A549 (cell line): ENCODE measurements around the gene SREBF1. TPM values are rescaled to one million over a fixed set of nuclear protein-coding genes. Genes with fewer than 3 reads are reported as not detected.

ENCODE experiments used
- ATAC-seq, 2 experiments: fragments of 200-7000 bp in 1 of 2; fragments of >200 bp in 1 of 2; cut with Nextera tagmentation in 1 of 2; cut with Tn5 transposase in 1 of 2; 3 replicates each; pipeline versions ENCODE4 v1.8.0 to v1.9.1; 2018 to 2020; ENCODE audit warnings: mild to moderate bottlenecking in 1 of 2, moderate library complexity in 1 of 2
- CTCF ChIA-PET: fragments of 300-600 bp; sonication (Branson Sonifier 250); formaldehyde crosslinking; extraction: SDS; loops from one replicate; lab custom pipeline; 2021; ENCODE audit warnings: antibody characterized with exemption, inconsistent platforms; lab: Yijun Ruan, JAX
- POLR2A ChIA-PET: fragments of 350-600 bp; formaldehyde crosslinking; extraction: SDS; loops from one replicate; lab custom pipeline; 2021; ENCODE audit warnings: antibody characterized with exemption, inconsistent platforms; lab: Yijun Ruan, JAX
- DNase-seq, 2 experiments: peaks; one replicate each; pipeline versions ENCODE4 v3.0.0 to v3.0.0-alpha.2; 2011 to 2016; ENCODE audit warnings: low read depth in 1 of 2, low spot score in 1 of 2
- FAIRE-seq: peaks from 2 replicates; lab custom pipeline; 2011; peaks lifted over from hg19 to GRCh38; lab: Jason Lieb, UNC
- H3K27ac ChIP-seq, 2 experiments: fragments of >200 bp; sonication (Bioruptor Twin); formaldehyde crosslinking; 3 replicates each; pipeline ENCODE4 v1.5.1; 2016 to 2017
- H3K4me1 ChIP-seq: fragments of >200 bp; sonication (Bioruptor Twin); formaldehyde crosslinking; 3 replicates; pipeline ENCODE4 v1.6.1; 2016
- H3K4me2 ChIP-seq: fragments of >200 bp; sonication (Bioruptor Twin); formaldehyde crosslinking; 3 replicates; pipeline ENCODE4 v1.6.1; 2016
- H3K4me3 ChIP-seq: fragments of >200 bp; sonication (Bioruptor Twin); formaldehyde crosslinking; 3 replicates; pipeline ENCODE4 v1.5.1; 2016
- H3K9me3 ChIP-seq: fragments of >200 bp; sonication (Bioruptor Twin); formaldehyde crosslinking; 3 replicates; pipeline ENCODE4 v1.6.1; 2016
- CEBPB ChIP-seq, 2 experiments: fragments of >200 bp in 1 of 2; sonication (Bioruptor Twin) in 1 of 2; formaldehyde crosslinking in 1 of 2; IDR thresholded peaks; 2 replicates each; pipeline ENCODE4 v1.6.1; 2012 to 2016
- CHD2 ChIP-seq: fragments of 150-350 bp; IDR thresholded peaks from 2 replicates; pipeline ENCODE4 v1.6.1; 2014; ENCODE audit warnings: low read length; ENCODE audit not compliant: partially characterized antibody
- CHD4 ChIP-seq: fragments of 200-600 bp; sonication (generic); IDR thresholded peaks from 2 replicates; pipeline ENCODE4 v1.6.1; 2016; ENCODE audit warnings: antibody characterized with exemption, mild to moderate bottlenecking, borderline replicate concordance
- EHF ChIP-seq: fragments of 250-450 bp; sonication (Bioruptor Pico); IDR thresholded peaks from 2 replicates; pipeline ENCODE4 v1.5.0; 2020; ENCODE audit warnings: mild to moderate bottlenecking
- ESRRA ChIP-seq: fragments of 150-350 bp; IDR thresholded peaks from 2 replicates; pipeline ENCODE4 v1.6.1; 2014; ENCODE audit warnings: mild to moderate bottlenecking, low read length, borderline replicate concordance
- FOSB ChIP-seq: fragments of 250-450 bp; sonication (Bioruptor Pico); IDR thresholded peaks from 2 replicates; pipeline ENCODE4 v1.5.0; 2020; ENCODE audit warnings: mild to moderate bottlenecking, moderate library complexity
- FOSL2 ChIP-seq, 2 experiments: fragments of 450-650 bp in 1 of 2; fragments of >200 bp in 1 of 2; sonication (Bioruptor Twin) in 1 of 2; formaldehyde crosslinking; IDR thresholded peaks; 2 replicates each; pipeline versions ENCODE4 v1.5.0 to v1.6.1; 2016 to 2020; ENCODE audit warnings: mild to moderate bottlenecking in 1 of 2, moderate library complexity in 1 of 2
- GATA3 ChIP-seq: IDR thresholded peaks from 2 replicates; pipeline ENCODE4 v1.6.1; 2012; ENCODE audit warnings: borderline replicate concordance
- JUN ChIP-seq, 2 experiments: fragments of >200 bp; sonication (Bioruptor Twin); formaldehyde crosslinking; IDR thresholded peaks; 2 replicates in 1 of 2; 3 replicates in 1 of 2; pipeline ENCODE4 v1.6.1; 2016 to 2017
- MAFK ChIP-seq: fragments of 450-650 bp; IDR thresholded peaks from 2 replicates; pipeline ENCODE4 v1.6.1; 2014; ENCODE audit not compliant: partially characterized antibody
- NFE2L2 ChIP-seq: fragments of 150-350 bp; conservative IDR thresholded peaks from 2 replicates; pipeline ENCODE4 v1.6.1; 2014; ENCODE audit warnings: low read length
- NPAS2 ChIP-seq: fragments of 250-450 bp; sonication (Bioruptor Pico); IDR thresholded peaks from 2 replicates; pipeline ENCODE4 v1.8.0; 2022; ENCODE audit warnings: mild to moderate bottlenecking, moderate library complexity, borderline replicate concordance
- POLR2A ChIP-seq: IDR thresholded peaks from 2 replicates; pipeline ENCODE4 v1.6.1; 2012; ENCODE audit warnings: mild to moderate bottlenecking, low read length
- RARB ChIP-seq: fragments of 250-450 bp; sonication (Bioruptor Pico); IDR thresholded peaks from 2 replicates; pipeline ENCODE4 v1.8.0; 2021; ENCODE audit warnings: mild to moderate bottlenecking, moderate library complexity
- RFX5 ChIP-seq: fragments of 450-650 bp; IDR thresholded peaks from 2 replicates; pipeline ENCODE4 v1.7.1; 2014; ENCODE audit warnings: antibody characterized with exemption, mild to moderate bottlenecking, moderate library complexity
- RNF2 ChIP-seq: fragments of 200-600 bp; sonication (generic); IDR thresholded peaks from 2 replicates; pipeline ENCODE4 v1.6.1; 2016; ENCODE audit warnings: low read depth, mild to moderate bottlenecking, antibody characterized with exemption, moderate library complexity, borderline replicate concordance
- SMC3 ChIP-seq: fragments of >200 bp; sonication (Bioruptor Twin); formaldehyde crosslinking; IDR thresholded peaks from 3 replicates; pipeline ENCODE4 v1.6.1; 2018; ENCODE audit warnings: inconsistent platforms
- ZNF302 ChIP-seq: fragments of 250-450 bp; sonication (Bioruptor Pico); IDR thresholded peaks from 2 replicates; pipeline ENCODE4 v1.9.0; 2021; ENCODE audit warnings: inconsistent platforms, mild to moderate bottlenecking, moderate library complexity
- WGBS: methylation state at CpG from one replicate; pipeline ENCODE4 v1.1.6; 2017; ENCODE audit errors: missing lambda C conversion rate; 5-methylcytosine and 5-hydroxymethylcytosine counted together
- polyA plus RNA-seq, 4 experiments: library from polyadenylated mRNA; depleted of rRNA in 3 of 4; stranded (reverse); fragments of >200 nt; fragmentation: RNase III in 1 of 4; extraction: RNeasy Plus Mini Kit Qiagen cat#74134 plus additional on column Dnase treatment in 1 of 4; gene quantifications; 2 replicates in 3 of 4; 3 replicates in 1 of 4; pipeline ENCODE4 v1.2.3, GENCODE V29; 2011 to 2017
- TF ChIP-seq, protein P1 (sequence below): fragments of 250-450 bp; sonication (Bioruptor Pico); IDR thresholded peaks from 2 replicates; pipeline ENCODE4 v1.5.0; 2020; ENCODE audit warnings: low read depth, mild to moderate bottlenecking, moderate library complexity
- TF ChIP-seq, protein P2 (sequence below): fragments of 150-350 bp; IDR thresholded peaks from 2 replicates; pipeline ENCODE4 v1.6.1; 2014; ENCODE audit warnings: low read depth, mild to moderate bottlenecking, low read length
- TF ChIP-seq, protein P3 (sequence below): fragments of 250-450 bp; sonication (Bioruptor Pico); IDR thresholded peaks from 2 replicates; pipeline ENCODE4 v1.5.0; 2021; ENCODE audit warnings: mild to moderate bottlenecking, moderate library complexity, borderline replicate concordance
- TF ChIP-seq, protein P4 (sequence below): fragments of >200 bp; sonication (Bioruptor Twin); formaldehyde crosslinking; IDR thresholded peaks from 3 replicates; pipeline ENCODE4 v1.6.1; 2016

Gene SREBF1
- polyA plus RNA-seq, 2 of the 4 experiments (the other 2 are of a cell fraction) = 47.4 to 159 TPM

DNA sequence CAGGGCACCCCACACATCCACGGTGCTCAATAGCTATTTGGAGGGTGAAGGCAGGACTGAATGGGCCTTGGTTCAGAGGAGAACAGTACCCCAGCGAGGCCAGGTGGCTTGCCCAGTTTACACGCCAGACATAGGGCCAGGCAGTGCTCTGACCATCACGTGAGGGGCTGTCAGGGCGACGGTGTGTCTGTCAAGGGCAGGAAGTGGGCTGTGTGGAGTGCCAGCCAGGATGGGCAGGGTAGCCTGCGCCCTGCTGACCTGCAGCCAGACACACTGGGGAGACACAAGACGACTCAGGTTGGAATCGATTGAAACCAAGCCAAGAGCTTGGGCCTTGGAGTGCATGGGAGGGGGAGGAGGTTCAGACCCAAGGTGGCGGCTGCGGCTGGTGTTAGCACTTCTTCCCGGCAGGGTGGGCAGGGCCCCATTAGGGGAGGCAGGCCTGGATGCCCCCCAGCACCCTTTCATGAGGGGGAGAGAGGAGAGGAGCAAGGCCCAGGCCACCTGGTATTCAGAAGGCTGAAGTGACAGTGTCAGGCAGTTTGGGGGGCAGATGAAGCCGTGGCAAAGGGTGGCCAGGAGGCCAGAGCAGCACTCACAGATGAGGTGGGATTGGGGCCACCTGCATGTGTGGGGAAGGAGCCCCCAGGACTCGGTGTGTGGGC is 68.2 kb downstream of the SREBF1 start:
- DNase-seq (no peak), ATAC-seq (no peak), FAIRE-seq (no peak)
- 82% methylated on average over 14 of the region's 14 CpGs for WGBS
- Histone ChIP-seq H3K4me3 (no peak overlapping the region), H3K4me1 (peaks cover 39% of the 10 kb centered on the region), H3K9me3 (no peaks in the 10 kb centered on the region), H3K4me2 (no peak overlapping the region), H3K27ac (peak overlapping the region in 1 of 2 experiments; percentile 14; a peak in 2 of 6 replicates)
- ChIA-PET CTCF (interaction anchor here (1.4 to 10.0 kb wide), 3 partner anchors 13 to 89 kb away, joined by 3 to 55 read pairs (median 5); partner anchors contain the start of gene RAI1), POLR2A (no interaction called here)
- TF ChIP-seq RNF2 (no peak), POLR2A (no peak), ZNF302 (no peak), NPAS2 (CRISPR knock-in tag) (no peak), FOSB (no peak), GATA3 (no peak), NFE2L2 (no peak), FOSL2 (IDR thresholded peaks at IDR 0.05) (no peak), FOSL2 (CRISPR knock-in tag; IDR thresholded peaks at IDR 0.05) (no peak), CHD2 (no peak), MAFK (no peak), RARB (CRISPR knock-in tag) (no peak), EHF (CRISPR knock-in tag) (no peak), CEBPB (IDR thresholded peaks at IDR 0.05) (no peak)
- TF ChIP-seq, protein P1, sequence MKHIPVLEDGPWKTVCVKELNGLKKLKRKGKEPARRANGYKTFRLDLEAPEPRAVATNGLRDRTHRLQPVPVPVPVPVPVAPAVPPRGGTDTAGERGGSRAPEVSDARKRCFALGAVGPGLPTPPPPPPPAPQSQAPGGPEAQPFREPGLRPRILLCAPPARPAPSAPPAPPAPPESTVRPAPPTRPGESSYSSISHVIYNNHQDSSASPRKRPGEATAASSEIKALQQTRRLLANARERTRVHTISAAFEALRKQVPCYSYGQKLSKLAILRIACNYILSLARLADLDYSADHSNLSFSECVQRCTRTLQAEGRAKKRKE = no peak
- TF ChIP-seq, protein P2, sequence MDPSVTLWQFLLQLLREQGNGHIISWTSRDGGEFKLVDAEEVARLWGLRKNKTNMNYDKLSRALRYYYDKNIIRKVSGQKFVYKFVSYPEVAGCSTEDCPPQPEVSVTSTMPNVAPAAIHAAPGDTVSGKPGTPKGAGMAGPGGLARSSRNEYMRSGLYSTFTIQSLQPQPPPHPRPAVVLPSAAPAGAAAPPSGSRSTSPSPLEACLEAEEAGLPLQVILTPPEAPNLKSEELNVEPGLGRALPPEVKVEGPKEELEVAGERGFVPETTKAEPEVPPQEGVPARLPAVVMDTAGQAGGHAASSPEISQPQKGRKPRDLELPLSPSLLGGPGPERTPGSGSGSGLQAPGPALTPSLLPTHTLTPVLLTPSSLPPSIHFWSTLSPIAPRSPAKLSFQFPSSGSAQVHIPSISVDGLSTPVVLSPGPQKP = no peak
- TF ChIP-seq, protein P3, sequence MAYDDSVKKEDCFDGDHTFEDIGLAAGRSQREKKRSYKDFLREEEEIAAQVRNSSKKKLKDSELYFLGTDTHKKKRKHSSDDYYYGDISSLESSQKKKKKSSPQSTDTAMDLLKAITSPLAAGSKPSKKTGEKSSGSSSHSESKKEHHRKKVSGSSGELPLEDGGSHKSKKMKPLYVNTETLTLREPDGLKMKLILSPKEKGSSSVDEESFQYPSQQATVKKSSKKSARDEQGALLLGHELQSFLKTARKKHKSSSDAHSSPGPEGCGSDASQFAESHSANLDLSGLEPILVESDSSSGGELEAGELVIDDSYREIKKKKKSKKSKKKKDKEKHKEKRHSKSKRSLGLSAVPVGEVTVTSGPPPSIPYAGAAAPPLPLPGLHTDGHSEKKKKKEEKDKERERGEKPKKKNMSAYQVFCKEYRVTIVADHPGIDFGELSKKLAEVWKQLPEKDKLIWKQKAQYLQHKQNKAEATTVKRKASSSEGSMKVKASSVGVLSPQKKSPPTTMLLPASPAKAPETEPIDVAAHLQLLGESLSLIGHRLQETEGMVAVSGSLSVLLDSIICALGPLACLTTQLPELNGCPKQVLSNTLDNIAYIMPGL (CRISPR knock-in tag) = no peak
- TF ChIP-seq, protein P4, sequence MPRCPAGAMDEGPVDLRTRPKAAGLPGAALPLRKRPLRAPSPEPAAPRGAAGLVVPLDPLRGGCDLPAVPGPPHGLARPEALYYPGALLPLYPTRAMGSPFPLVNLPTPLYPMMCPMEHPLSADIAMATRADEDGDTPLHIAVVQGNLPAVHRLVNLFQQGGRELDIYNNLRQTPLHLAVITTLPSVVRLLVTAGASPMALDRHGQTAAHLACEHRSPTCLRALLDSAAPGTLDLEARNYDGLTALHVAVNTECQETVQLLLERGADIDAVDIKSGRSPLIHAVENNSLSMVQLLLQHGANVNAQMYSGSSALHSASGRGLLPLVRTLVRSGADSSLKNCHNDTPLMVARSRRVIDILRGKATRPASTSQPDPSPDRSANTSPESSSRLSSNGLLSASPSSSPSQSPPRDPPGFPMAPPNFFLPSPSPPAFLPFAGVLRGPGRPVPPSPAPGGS = no peak

DNA sequence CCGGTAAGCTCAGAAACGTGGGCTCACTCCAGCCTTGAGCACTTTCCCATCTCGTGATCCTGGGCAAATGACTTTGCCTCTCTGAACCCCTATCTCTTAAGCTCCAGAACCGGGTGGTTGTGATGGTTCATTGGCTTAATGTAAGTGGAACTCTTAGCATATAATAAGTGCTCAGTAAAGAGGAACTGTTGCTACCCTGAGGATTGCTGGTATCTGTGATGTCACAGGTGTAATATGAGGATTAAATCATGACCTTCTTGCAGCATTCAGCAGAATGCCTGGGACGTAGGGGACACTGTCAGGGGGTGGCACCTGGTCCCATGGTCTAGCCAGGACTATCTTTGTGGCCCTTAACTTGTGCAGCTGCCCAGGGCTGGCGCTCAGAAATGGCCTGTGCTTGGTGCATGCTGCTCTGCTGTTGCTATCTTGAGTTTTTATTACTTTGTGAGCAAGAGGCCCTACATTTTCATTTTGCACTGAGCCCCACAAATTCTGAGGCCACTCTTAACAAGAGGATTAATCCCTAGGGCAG is 68.8 kb downstream of the SREBF1 start:
- no peak for TF ChIP-seq GATA3
- no peak for TF ChIP-seq RARB (CRISPR knock-in tag)
- no peak for TF ChIP-seq POLR2A
- no peak for TF ChIP-seq FOSL2 (IDR thresholded peaks at IDR 0.05)
- no peak for TF ChIP-seq FOSL2 (CRISPR knock-in tag; IDR thresholded peaks at IDR 0.05)
- no peak for TF ChIP-seq ESRRA
- TF ChIP-seq RFX5 = no peak
- no peak for TF ChIP-seq JUN (IDR thresholded peaks at IDR 0.05)
- TF ChIP-seq EHF (CRISPR knock-in tag) = no peak
- TF ChIP-seq SMC3 = no peak
- TF ChIP-seq CHD4 = no peak
- no peak for TF ChIP-seq CHD2
- peak; percentile 73 for FAIRE-seq
- 85% methylated on average over 6 of the region's 6 CpGs for WGBS
- ChIA-PET CTCF (interaction anchor here (1.1 to 10.0 kb wide), 4 partner anchors 13 to 92 kb away, joined by 3 to 55 read pairs (median 4); partner anchors contain the start of gene RAI1), POLR2A (no interaction called here)
- ATAC-seq = no peak
- Histone ChIP-seq H3K27ac (peak overlapping the region in 1 of 2 experiments; percentile 14; a peak in 1 of 6 replicates), H3K9me3 (no peaks in the 10 kb centered on the region), H3K4me3 (no peak overlapping the region), H3K4me2 (no peak overlapping the region), H3K4me1 (peaks cover 33% of the 10 kb centered on the region)
- no peak for DNase-seq
